DMS114 treated with DMSO at 0.1 percent for 48 hours (cell line): Measurements from ENCODE around the gene FOXL3.

ENCODE experiments used
- DNase-seq: peaks from one replicate; lab custom pipeline; 2025; ENCODE audit not compliant: unreplicated experiment; lab: John Stamatoyannopoulos, UW

The FOXL3 gene

GRCh38 chr7:318878-319661 lies 29.1 kb downstream of the FOXL3 start:
- no peak for DNase-seq

GRCh38 chr7:320297-320696 lies 30.3 kb downstream of the FOXL3 start:
- DNase-seq: no peak

GRCh38 chr7:322111-322671 lies 32.2 kb downstream of the FOXL3 start:
- DNase-seq: peak; percentile 8

GRCh38 chr7:322708-323111 lies 32.7 kb downstream of the FOXL3 start:
- DNase-seq: no peak

GRCh38 chr7:323410-323809 lies 33.4 kb downstream of the FOXL3 start:
- DNase-seq: peak; percentile 3

- no peak for DNase-seq
Measured at GRCh38 chr7:324011-324410, 34.0 kb downstream of the FOXL3 start.

- no peak for DNase-seq
Measured at GRCh38 chr7:325051-325798, 35.3 kb downstream of the FOXL3 start.

GRCh38 chr7:325811-326210 lies 35.8 kb downstream of the FOXL3 start:
- no peak for DNase-seq

GRCh38 chr7:326273-326672 lies 36.3 kb downstream of the FOXL3 start:
- DNase-seq: no peak

- DNase-seq: no peak
Measured at GRCh38 chr7:326809-327232, 36.9 kb downstream of the FOXL3 start.

- no peak for DNase-seq
Measured at GRCh38 chr7:327233-327931, 37.4 kb downstream of the FOXL3 start.

- DNase-seq: no peak
Measured at GRCh38 chr7:327991-328702, 38.2 kb downstream of the FOXL3 start.

GRCh38 chr7:329691-330281 lies 39.8 kb downstream of the FOXL3 start:
- DNase-seq: no peak

GRCh38 chr7:330511-331230 lies 40.7 kb downstream of the FOXL3 start:
- DNase-seq: no peak

- DNase-seq: no peak
Measured at GRCh38 chr7:332020-332517, 42.1 kb downstream of the FOXL3 start.

- peak; percentile 41 for DNase-seq
Measured at GRCh38 chr7:332646-333392, 42.8 kb downstream of the FOXL3 start.

- DNase-seq: peak; percentile 12
Measured at GRCh38 chr7:333393-333764, 43.4 kb downstream of the FOXL3 start.

GRCh38 chr7:334618-335357 lies 44.8 kb downstream of the FOXL3 start:
- no peak for DNase-seq
